Nephron (organoid): ENCODE measurements around the gene GAK.
A peak's percentile ranks its signal among the peaks of the same experiment; 100 is the strongest.
"Not testable (repeated sequence)": the region's sequence is repeated elsewhere in the genome, so short reads cannot be mapped to it uniquely, and the experiment has no call there.

Source experiments
- H3K27ac Mint-ChIP-seq, 3 experiments: 2 replicates each; pipeline ENCODE4 v1.8.0; 2020; ENCODE audit warnings: mixed read lengths in 3 of 3, mild to moderate bottlenecking in 2 of 3, moderate library complexity in 1 of 3
- H3K27me3 Mint-ChIP-seq: 2 replicates; pipeline ENCODE4 v1.8.0; 2021; ENCODE audit warnings: low read depth, mild to moderate bottlenecking, moderate library complexity, mixed read lengths
- H3K36me3 Mint-ChIP-seq: 2 replicates; pipeline ENCODE4 v1.8.0; 2020; ENCODE audit warnings: low read depth, mixed read lengths
- H3K4me1 Mint-ChIP-seq: 2 replicates; pipeline ENCODE4 v1.8.0; 2020; ENCODE audit warnings: mixed read lengths
- H3K4me3 Mint-ChIP-seq, 3 experiments: 2 replicates each; pipeline ENCODE4 v1.8.0; 2020; ENCODE audit warnings: mild to moderate bottlenecking in 3 of 3, mixed read lengths in 3 of 3, moderate library complexity in 2 of 3
- H3K9me3 Mint-ChIP-seq: 2 replicates; pipeline ENCODE4 v1.8.0; 2020; ENCODE audit warnings: mixed read lengths
- CTCF ChIP-seq, 3 experiments: fragments of 200-600 bp; sonication (generic); IDR thresholded peaks; one replicate each; pipeline ENCODE4 v1.5.0; 2021; ENCODE audit warnings: antibody characterized with exemption in 3 of 3; ENCODE audit not compliant: unreplicated experiment in 3 of 3

The GAK gene

GRCh38 chr4:946517-947471, 14.7 kb upstream of the GAK start:
- Mint-ChIP-seq H3K4me1 (peaks cover 14% of the 10 kb centered on the region), H3K4me3 (no peak overlapping the region), H3K36me3 (no peaks in the 10 kb centered on the region), H3K27me3 (peaks cover 34% of the 10 kb centered on the region), H3K27ac (no peak overlapping the region), H3K9me3 (no peaks in the 10 kb centered on the region)
- no peak for TF ChIP-seq CTCF (IDR thresholded peaks at IDR 0.05; ENCODE audit: unreplicated experiment in 3 of 3)

DNA sequence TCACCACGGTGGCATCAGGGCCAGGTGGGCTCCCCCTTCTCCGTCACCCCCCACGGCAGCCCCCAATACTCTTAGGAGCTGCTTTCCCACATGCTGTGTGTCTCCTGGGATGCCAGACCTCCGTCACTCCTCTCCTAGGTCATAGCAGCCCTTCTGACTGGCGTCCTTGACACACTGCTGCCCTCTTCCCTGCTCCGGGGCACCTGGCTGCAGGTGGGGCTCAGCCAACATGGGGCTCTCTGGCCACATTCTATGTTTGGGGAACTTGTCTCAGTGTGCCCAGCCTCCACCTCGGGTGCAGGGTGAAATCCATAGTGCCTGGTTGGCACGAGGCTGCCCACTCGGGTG, 14.0 kb upstream of the GAK start:
- H3K27me3 Mint-ChIP-seq = peaks cover 34% of the 10 kb centered on the region
- peaks cover 12% of the 10 kb centered on the region for H3K4me1 Mint-ChIP-seq
- no peaks in the 10 kb centered on the region for H3K36me3 Mint-ChIP-seq
- H3K9me3 Mint-ChIP-seq = no peaks in the 10 kb centered on the region
- TF ChIP-seq CTCF (IDR thresholded peaks at IDR 0.05; ENCODE audit: unreplicated experiment in 3 of 3) = no peak
- peak overlapping the region in 2 of 3 experiments; percentile 60 to 67 for H3K4me3 Mint-ChIP-seq
- H3K27ac Mint-ChIP-seq = no peak overlapping the region

DNA sequence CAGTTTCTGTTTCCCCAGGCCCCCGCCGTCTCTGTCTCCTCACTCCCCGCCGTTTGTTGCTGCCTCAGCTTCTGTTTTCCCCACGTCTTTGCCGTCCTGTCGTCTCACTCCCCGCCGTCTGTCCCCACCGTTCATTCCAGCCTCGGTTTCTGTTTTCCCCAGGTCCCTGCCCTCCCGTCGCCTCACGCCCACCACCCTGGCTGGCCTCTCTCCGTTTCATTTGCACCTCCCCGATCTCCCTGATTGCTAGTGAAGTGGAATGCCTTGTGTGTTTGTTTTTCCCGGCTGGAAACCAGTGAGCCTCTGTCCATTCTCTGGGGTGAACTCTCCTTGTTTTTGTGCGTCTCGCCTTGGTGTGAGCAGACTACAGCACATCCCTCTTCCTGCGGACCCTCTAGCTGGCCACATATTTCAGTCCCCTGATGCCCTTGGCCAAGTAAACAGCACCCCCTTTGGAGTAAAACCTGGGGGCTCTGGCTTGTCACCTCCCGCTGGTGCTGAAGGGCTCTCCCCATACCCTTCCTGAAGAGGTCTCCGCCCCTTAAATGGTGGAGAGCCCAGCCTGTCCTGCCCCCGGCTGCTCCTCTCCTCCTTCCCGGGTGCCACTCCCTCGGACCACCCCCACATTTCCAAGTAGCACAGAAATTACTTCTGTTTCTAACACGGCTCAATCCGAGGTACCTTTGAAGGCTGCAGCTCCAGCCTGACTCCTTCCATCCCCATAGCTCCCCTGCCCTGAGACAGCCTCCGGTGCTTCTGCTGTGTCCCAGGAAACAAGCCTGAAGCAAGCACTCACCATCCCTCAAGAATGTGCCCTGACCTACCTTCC, 13.4 kb upstream of the GAK start:
- peaks cover 10% of the 10 kb centered on the region for H3K4me1 Mint-ChIP-seq
- H3K27me3 Mint-ChIP-seq = peaks cover 34% of the 10 kb centered on the region
- H3K36me3 Mint-ChIP-seq = no peaks in the 10 kb centered on the region
- peak overlapping the region; percentile 27 to 68 (median 67) for H3K4me3 Mint-ChIP-seq
- no peak for TF ChIP-seq CTCF (IDR thresholded peaks at IDR 0.05; ENCODE audit: unreplicated experiment in 3 of 3)
- H3K9me3 Mint-ChIP-seq = no peaks in the 10 kb centered on the region
- H3K27ac Mint-ChIP-seq = peak overlapping the region in 2 of 3 experiments; percentile 7 to 41

DNA sequence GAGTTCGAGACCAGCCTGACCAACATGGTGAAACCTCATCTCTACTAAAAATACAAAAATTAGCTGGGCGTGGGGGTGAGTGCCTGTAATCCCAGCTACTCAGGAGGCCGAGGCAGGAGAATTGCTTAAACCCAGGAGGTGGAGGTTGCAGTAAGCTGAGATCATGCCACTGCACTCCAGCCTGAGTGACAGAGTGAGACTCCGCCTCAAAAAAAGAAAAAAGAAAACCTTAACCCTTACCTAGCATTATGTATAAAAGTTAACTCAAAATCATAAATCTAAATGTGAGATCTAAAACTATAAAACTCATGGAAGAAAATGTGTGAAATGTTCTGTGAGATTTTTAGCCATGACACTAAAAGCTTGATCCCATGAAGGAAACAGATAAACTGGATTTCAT, 7.4 kb upstream of the GAK start:
- H3K27ac Mint-ChIP-seq, H3K9me3 Mint-ChIP-seq, H3K4me1 Mint-ChIP-seq, H3K4me3 Mint-ChIP-seq, H3K36me3 Mint-ChIP-seq: not testable (repeated sequence)
- peaks cover 13% of the 10 kb centered on the region for H3K27me3 Mint-ChIP-seq

DNA sequence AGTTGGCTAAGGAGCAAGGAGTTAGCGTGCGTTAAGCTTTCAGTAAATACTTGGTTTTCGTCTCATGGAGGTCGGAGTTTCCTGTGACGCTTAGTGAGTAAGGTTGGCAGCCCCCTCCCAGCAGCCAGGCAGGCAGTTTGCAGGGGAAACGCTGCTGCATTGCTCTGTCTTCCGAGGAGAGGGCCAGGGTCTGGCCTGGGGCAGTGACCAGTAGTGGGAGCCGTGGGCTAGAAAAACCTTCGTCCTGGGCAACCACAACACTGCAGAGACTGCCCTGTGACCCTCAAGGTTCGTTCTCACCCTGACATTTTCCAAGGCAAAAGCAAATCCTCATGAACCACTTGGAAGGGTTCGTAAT, 576 bp upstream of the GAK start:
- Mint-ChIP-seq H3K4me3 (peak overlapping the region; percentile 95 to 98 (median 96)), H3K27ac (peak overlapping the region; percentile 73 to 90 (median 90)), H3K4me1 (peaks cover 21% of the 10 kb centered on the region), H3K9me3 (no peaks in the 10 kb centered on the region), H3K27me3 (no peaks in the 10 kb centered on the region), H3K36me3 (no peaks in the 10 kb centered on the region)
- TF ChIP-seq CTCF (IDR thresholded peaks at IDR 0.05; ENCODE audit: unreplicated experiment in 3 of 3) = no peak

- H3K27ac Mint-ChIP-seq = peak overlapping the region; percentile 76 to 90 (median 78)
- H3K9me3 Mint-ChIP-seq = no peaks in the 10 kb centered on the region
- H3K4me1 Mint-ChIP-seq = peaks cover 22% of the 10 kb centered on the region
- peak overlapping the region; percentile 95 to 98 (median 96) for H3K4me3 Mint-ChIP-seq
- no peak for TF ChIP-seq CTCF (IDR thresholded peaks at IDR 0.05; ENCODE audit: unreplicated experiment in 3 of 3)
- no peaks in the 10 kb centered on the region for H3K27me3 Mint-ChIP-seq
- H3K36me3 Mint-ChIP-seq = no peaks in the 10 kb centered on the region
These were observed 739 bp downstream of the GAK start for GRCh38 chr4:931194-931959.
